OCI-LY7 (cell line): ENCODE measurements around the gene ASMTL. TPM values are rescaled to one million over a fixed set of nuclear protein-coding genes. Genes with fewer than 3 reads are reported as not detected.
"Not testable (repeated sequence)": the region's sequence is repeated elsewhere in the genome, so short reads cannot be mapped to it uniquely, and the experiment has no call there.

Experiments
- BruUV-seq: library from RNA; stranded (reverse); fragments of 400-500 nt; replicated peaks from 2 replicates; lab custom pipeline; 2021; lab: Mats Ljungman, UMichigan
- CTCF ChIA-PET: fragments of 300-600 bp; sonication (Branson Sonifier 250); formaldehyde crosslinking; loops from one replicate; lab custom pipeline; 2022; ENCODE audit warnings: antibody characterized with exemption; ENCODE audit not compliant: unreplicated experiment; lab: Charles Lee
- POLR2A ChIA-PET: fragments of 300-600 bp; sonication (Branson Sonifier 250); formaldehyde crosslinking; loops from one replicate; lab custom pipeline; 2022; ENCODE audit warnings: antibody characterized with exemption; lab: Charles Lee
- DNase-seq: peaks from one replicate; pipeline ENCODE4 v3.0.0-alpha.2; 2015; ENCODE audit warnings: low spot score
- H2AFZ ChIP-seq: fragments of 200-600 bp; sonication (generic), shearing (Covaris generic); 2 replicates; pipeline ENCODE4 v1.6.1; 2014; ENCODE audit warnings: mild to moderate bottlenecking, antibody characterized with exemption, low read length, moderate library complexity
- H3K27ac ChIP-seq: fragments of 200-600 bp; sonication (generic); 2 replicates; pipeline ENCODE4 v1.5.1; 2014; ENCODE audit warnings: mixed run types, low read depth, mild to moderate bottlenecking, moderate library complexity, low read length, inconsistent platforms; ENCODE audit not compliant: poor library complexity, severe bottlenecking
- H3K36me3 ChIP-seq: fragments of 200-600 bp; sonication (generic); 2 replicates; pipeline ENCODE4 v1.6.1; 2014; ENCODE audit warnings: mild to moderate bottlenecking, antibody characterized with exemption, low read length, moderate library complexity, mixed read lengths; ENCODE audit not compliant: insufficient read depth
- H3K4me1 ChIP-seq: fragments of 200-600 bp; sonication (generic); 2 replicates; pipeline ENCODE4 v1.5.1; 2014; ENCODE audit warnings: mild to moderate bottlenecking, low read length; ENCODE audit not compliant: insufficient read depth, poor library complexity, severe bottlenecking
- H3K4me2 ChIP-seq: fragments of 200-600 bp; sonication (generic); 2 replicates; pipeline ENCODE4 v1.6.1; 2014; ENCODE audit warnings: mild to moderate bottlenecking, low read length
- H3K4me3 ChIP-seq: fragments of 200-600 bp; sonication (generic); 2 replicates; pipeline ENCODE4 v1.5.1; 2014; ENCODE audit warnings: mild to moderate bottlenecking, low read depth, low read length; ENCODE audit not compliant: poor library complexity, severe bottlenecking
- H3K79me2 ChIP-seq: fragments of 200-600 bp; sonication (generic); 2 replicates; pipeline ENCODE4 v1.6.1; 2016; ENCODE audit warnings: low read depth, mild to moderate bottlenecking, low read length, moderate library complexity, mixed read lengths; ENCODE audit not compliant: insufficient read depth
- H3K9me2 ChIP-seq: fragments of 200-600 bp; sonication (generic); 2 replicates; pipeline ENCODE4 v1.6.1; 2016; ENCODE audit warnings: mild to moderate bottlenecking, low read length, mixed read lengths; ENCODE audit not compliant: insufficient read depth
- H3K9me3 ChIP-seq: fragments of 200-600 bp; sonication (generic); 2 replicates; pipeline ENCODE4 v1.6.1; 2014; ENCODE audit warnings: mild to moderate bottlenecking, mixed run types, low read length, mixed read lengths
- H4K20me1 ChIP-seq: fragments of 200-600 bp; sonication (generic); 2 replicates; pipeline ENCODE4 v1.6.1; 2014; ENCODE audit warnings: mild to moderate bottlenecking, antibody characterized with exemption, low read length, moderate library complexity, mixed read lengths; ENCODE audit not compliant: insufficient read depth
- EZH2phosphoT487 ChIP-seq: fragments of 200-600 bp; sonication (generic); IDR thresholded peaks from 2 replicates; pipeline ENCODE4 v1.6.1; 2018; ENCODE audit warnings: low read depth, borderline replicate concordance, mild to moderate bottlenecking, mixed run types, antibody characterized with exemption, low read length, moderate library complexity, mixed read lengths
- intact Hi-C: fragments of 100-400 bp; cut with micrococcal nuclease; formaldehyde crosslinking; loops from one replicate; pipeline ENCODE4 v1.10.0; 2022; ENCODE audit not compliant: unreplicated experiment
- total RNA-seq, 2 experiments: library from RNA; depleted of rRNA in 1 of 2; stranded (reverse); fragments of >200 nt in 1 of 2; shearing (Covaris generic) in 1 of 2; gene quantifications; 2 replicates each; pipeline ENCODE4 v1.2.3, GENCODE V29; 2014 to 2022
- TF ChIP-seq, protein P1 (sequence below): fragments of 200-600 bp; sonication (generic); conservative IDR thresholded peaks from 2 replicates; pipeline ENCODE4 v1.5.1; 2014; ENCODE audit warnings: mild to moderate bottlenecking, antibody characterized with exemption, low read length, moderate library complexity, mixed read lengths

ASMTL gene
- total RNA-seq, 2 experiments from 2014 or later: 17.2 to 37.0 TPM

DNA sequence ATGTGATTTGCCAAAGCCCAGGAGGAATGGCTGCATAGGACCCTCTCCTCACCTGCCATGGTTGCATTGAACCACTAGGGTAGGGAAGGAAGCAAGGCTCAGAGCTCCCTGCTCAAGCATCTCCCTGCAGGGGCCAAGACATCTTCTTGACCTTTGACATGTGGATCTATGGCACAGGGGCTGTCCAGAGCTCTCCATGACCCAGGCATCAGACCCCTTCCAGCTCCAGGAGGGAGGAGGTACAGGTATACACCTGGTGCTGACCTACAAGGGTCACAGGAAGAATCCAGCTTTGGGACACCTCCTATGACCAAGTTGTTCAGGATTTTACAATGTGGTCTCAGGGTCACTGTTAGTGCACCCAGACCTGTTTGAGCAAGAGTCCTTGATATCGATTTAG, 23.2 kb upstream of the ASMTL start:
- no peaks in the 10 kb centered on the region for H3K9me2 ChIP-seq
- H4K20me1 ChIP-seq: no peaks in the 10 kb centered on the region
- no peak for TF ChIP-seq EZH2phosphoT487
- TF ChIP-seq, protein P1, sequence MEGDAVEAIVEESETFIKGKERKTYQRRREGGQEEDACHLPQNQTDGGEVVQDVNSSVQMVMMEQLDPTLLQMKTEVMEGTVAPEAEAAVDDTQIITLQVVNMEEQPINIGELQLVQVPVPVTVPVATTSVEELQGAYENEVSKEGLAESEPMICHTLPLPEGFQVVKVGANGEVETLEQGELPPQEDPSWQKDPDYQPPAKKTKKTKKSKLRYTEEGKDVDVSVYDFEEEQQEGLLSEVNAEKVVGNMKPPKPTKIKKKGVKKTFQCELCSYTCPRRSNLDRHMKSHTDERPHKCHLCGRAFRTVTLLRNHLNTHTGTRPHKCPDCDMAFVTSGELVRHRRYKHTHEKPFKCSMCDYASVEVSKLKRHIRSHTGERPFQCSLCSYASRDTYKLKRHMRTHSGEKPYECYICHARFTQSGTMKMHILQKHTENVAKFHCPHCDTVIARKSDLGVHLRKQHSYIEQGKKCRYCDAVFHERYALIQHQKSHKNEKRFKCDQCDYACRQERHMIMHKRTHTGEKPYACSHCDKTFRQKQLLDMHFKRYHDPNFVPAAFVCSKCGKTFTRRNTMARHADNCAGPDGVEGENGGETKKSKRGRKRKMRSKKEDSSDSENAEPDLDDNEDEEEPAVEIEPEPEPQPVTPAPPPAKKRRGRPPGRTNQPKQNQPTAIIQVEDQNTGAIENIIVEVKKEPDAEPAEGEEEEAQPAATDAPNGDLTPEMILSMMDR: no peak
- CTCF ChIA-PET: no interaction called here
- POLR2A ChIA-PET: no interaction called here
- H3K4me3 ChIP-seq: no peak overlapping the region
- no peak overlapping the region for H2AFZ ChIP-seq
- peak overlapping the region; percentile 8 for H3K27ac ChIP-seq
- H3K4me2 ChIP-seq: no peak overlapping the region
- peaks cover 84% of the 10 kb centered on the region for H3K36me3 ChIP-seq
- no peaks in the 10 kb centered on the region for H3K9me3 ChIP-seq
- intact Hi-C loops: no loop called here
- peaks cover 61% of the 10 kb centered on the region for H3K4me1 ChIP-seq
- no peak for DNase-seq
- peaks cover 71% of the 10 kb centered on the region for H3K79me2 ChIP-seq
- no TSS peak for BruUV-seq

DNA sequence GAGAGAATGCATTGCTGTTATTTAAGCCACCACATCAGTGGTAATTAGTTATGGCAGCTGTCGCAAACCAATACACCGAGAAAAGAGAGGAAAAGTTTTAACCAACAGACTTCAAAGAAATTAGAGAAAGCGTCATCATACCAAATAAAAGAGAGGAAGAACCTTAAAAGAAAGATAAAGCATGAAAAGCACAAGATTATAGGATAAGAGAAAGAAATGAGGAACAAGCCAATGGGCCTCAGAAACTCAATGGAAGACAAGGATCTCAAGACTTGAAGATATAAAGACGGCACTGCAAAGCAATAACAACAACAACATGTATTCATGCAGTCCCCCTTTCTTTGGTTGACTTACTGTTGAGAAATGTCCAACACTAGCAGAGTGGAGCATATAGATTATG, 22.8 kb upstream of the ASMTL start:
- Histone ChIP-seq H3K4me2 (no peak overlapping the region), H2AFZ (no peak overlapping the region), H3K4me1 (peaks cover 61% of the 10 kb centered on the region), H4K20me1 (no peaks in the 10 kb centered on the region), H3K79me2 (peaks cover 75% of the 10 kb centered on the region), H3K9me2 (no peaks in the 10 kb centered on the region), H3K9me3 (no peaks in the 10 kb centered on the region), H3K36me3 (peaks cover 84% of the 10 kb centered on the region), H3K4me3 (no peak overlapping the region), H3K27ac (peak overlapping the region; percentile 8)
- no peak for TF ChIP-seq EZH2phosphoT487
- TF ChIP-seq, protein P1: no peak
- DNase-seq: no peak
- POLR2A ChIA-PET: no interaction called here
- BruUV-seq: no TSS peak
- CTCF ChIA-PET: no interaction called here
- intact Hi-C loops: no loop called here

DNA sequence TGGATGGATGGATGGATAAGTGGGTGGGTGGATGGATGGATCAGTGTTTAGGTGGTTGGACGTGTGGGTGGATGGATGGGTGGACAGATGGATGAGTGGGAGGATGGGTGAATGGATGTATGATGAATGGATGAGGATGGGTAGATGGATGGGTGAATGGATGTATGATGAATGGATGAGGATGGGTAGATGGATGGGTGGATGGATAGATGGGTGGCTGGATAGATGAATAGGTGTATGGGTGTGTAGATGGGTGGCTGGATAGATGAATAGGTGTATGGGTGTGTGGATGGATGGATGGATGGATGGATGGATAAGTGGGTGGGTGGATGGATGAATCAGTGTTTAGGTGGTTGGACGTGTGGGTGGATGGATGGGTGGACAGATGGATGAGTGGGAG, 21.9 kb upstream of the ASMTL start:
- H3K9me3 ChIP-seq, POLR2A ChIA-PET, CTCF ChIA-PET, H2AFZ ChIP-seq, H3K9me2 ChIP-seq, H3K27ac ChIP-seq, H3K4me3 ChIP-seq, H3K4me2 ChIP-seq, intact Hi-C loops, BruUV-seq, DNase-seq, H4K20me1 ChIP-seq: not testable (repeated sequence)
- Histone ChIP-seq H3K79me2 (peaks cover 74% of the 10 kb centered on the region), H3K4me1 (peaks cover 61% of the 10 kb centered on the region), H3K36me3 (peaks cover 78% of the 10 kb centered on the region)
